Stimulated activated CD4-positive, alpha-beta T cell treated with anti-CD3 and anti-CD28 coated beads, Interleukin-12 subunit alpha, Interleukin-12 subunit beta, amount 100 ng/mL, for 48 hours (primary cell): Measurements from ENCODE around the gene WDR38.

Experiments used
- DNase-seq, 3 donors: peaks; one replicate each; pipeline ENCODE4 v3.0.0-alpha.2; 2020; ENCODE audit warnings: low read depth in 2 of 3, low spot score in 1 of 3

WDR38 gene

DNA sequence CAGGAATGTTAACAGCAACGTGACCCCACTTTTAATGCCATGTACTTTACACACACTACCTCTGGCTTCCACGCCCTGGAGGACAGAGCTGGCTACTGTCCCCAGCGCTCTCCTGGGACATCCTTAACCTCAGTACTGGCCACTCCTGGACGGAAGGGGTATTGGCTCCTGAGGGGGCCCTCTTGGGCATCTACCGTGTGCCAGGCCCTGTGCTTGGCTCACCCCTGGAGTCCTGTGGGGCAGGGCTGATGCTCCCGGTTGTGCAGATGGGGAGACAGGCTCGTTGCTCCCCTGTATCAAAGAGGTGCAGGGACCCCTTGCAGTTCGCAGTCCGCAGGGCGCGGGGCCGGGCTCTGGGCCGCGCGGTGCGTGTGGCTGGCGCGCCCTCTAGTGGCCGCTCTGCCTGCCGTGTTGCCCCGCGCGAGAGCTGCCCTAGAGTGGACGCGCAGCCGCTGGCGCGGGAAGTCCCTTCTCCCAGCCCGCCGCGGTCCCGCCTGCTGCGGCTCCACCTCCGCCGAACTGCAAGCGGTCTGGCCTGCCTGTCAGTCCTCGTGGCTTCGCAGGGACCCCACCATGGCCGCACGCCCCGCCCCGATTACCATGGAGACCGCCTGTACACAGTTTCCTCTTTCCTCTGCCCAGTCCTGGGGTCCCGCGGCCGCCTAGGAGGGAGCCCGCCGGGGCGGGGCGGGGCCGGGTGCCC is at the start of gene WDR38:
Gene WDR38, plus strand, starts transcription at position 632 of the 703 bp plus-strand sequence. CDS start 72 bp downstream, outside the sequence.
- peak; percentile 53 to 72 (median 62) for DNase-seq

DNA sequence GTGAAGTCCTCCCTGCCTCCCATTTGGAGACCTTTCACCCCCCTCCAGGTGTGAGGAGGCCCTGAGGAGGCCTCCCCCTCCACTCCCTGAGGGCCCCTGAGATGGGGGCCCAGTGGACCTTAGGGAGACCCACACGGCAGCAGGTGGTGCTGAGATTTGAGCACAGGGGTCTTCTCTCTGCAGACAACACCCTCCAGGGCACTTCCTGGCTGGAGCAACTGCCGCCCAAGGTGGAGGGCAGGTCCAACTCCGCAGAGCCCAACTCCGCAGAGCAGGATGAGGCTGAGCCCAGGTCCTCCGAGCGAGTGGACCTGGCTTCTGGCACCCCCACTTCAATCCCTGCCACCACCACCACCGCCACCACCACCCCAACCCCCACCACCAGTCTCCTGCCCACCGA is 49.3 kb upstream of the WDR38 start:
- no peak for DNase-seq

- no peak for DNase-seq
These were observed 48.1 kb upstream of the WDR38 start for GRCh38 chr9:124805186-124805585.

DNA sequence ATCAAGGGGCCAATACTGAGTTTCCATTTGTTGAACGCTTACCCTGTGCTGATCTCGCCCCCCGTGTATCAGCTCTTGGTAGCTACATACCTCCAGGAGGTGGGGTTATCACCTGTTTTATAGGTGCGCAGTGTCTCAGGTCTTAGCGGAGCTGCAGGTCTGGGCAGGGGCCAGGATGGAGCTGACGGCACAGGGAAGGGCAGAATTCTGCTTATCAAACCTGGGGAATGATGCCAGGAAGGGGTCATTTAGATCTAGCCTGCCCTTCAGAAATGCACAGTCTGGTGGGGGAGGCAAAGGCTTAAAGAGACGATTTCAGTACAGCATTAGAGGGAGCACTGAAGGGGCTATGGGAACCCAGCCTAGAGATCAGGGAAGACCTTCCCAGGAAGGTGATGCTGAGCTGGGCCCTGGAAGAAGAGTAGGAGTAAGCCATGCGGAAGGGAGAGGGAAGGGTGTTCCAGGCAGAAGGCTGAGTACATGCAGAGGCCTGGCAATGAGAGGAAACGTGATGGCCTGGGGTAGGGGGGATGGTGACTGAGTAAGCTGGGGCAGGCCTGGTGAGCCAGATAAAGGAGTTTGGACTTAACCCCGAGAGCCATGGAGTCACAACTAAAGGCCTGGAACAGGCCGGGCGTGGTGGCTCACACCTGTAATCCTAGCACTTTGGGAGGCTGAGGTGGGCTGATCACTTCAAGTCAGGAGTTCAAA is 44.9 kb upstream of the WDR38 start:
- no peak for DNase-seq

DNA sequence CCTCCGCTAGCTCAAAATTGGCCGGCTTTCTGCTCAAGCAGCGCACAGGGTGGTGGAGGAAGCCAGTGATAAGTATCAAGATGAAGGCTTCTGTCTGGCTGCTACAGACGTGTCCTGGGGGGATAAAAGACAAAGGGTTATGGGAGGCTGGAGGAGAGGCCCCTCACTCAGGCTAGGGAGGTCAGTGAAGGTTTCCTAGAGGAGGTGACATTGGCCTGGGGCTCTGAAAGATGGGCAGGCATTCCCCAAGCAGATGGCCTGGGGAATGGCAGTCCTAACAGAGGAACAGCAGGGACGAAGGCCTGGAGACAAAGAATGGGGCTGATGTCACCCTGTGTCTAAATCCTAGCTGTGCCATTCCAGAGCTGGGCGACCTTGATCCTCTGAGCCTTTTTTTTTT is 44.0 kb upstream of the WDR38 start:
- no peak for DNase-seq

DNA sequence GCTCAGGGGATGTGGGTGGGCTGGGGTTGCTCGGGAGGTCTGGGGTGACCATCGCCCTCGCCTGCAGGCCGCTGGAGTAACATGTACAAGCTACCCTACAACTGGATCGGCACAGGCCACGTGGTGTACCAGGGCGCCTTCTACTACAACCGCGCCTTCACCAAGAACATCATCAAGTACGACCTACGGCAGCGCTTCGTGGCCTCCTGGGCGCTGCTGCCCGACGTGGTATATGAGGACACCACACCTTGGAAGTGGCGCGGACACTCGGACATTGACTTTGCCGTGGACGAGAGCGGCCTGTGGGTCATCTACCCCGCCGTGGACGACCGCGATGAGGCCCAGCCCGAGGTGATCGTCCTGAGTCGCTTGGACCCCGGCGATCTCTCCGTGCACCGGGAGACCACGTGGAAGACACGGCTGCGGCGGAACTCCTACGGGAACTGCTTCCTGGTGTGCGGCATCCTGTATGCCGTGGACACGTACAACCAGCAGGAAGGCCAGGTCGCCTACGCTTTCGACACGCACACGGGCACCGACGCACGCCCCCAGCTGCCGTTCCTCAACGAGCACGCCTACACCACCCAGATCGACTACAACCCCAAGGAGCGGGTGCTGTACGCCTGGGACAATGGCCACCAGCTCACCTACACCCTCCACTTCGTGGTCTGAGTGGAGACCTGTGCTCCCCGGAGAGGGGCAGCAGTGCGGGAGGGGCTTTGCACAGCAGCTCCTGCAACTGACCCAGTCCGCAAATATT is 43.3 kb upstream of the WDR38 start:
- no peak for DNase-seq

DNA sequence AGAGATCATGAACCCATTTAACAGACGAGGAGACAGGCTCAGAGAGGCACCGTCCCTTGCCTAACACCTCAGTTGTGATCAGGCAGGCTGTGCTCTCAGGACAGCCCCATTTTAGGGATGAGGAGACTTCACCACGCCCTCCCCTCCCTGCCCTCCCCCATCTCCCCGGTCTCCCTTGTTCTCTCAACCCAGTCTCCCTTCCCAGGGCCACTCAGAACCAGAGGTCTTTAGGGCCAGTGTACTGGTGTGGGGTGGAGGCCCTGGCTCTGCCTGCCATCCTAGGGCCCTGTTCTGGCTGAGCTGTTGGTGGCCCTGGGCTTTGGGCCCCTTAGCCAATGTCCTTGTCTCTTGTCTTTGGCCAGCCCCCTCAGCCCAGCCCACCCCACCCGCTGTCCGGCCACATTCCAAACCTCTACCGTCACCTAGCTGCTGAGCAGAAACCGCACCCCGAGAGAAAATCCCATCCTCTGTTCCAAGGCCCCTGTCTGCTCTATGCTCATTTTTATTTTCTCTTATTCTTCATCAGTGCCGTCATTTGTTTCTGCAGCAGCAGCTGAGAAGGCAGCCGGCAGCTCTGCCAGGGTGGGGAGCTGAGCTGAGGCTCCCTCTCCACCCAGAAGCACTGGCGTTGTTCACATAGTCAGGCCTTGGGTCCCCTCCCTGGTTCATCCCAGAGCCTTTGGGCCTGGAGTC is 42.5 kb upstream of the WDR38 start:
- DNase-seq, result no peak

DNA sequence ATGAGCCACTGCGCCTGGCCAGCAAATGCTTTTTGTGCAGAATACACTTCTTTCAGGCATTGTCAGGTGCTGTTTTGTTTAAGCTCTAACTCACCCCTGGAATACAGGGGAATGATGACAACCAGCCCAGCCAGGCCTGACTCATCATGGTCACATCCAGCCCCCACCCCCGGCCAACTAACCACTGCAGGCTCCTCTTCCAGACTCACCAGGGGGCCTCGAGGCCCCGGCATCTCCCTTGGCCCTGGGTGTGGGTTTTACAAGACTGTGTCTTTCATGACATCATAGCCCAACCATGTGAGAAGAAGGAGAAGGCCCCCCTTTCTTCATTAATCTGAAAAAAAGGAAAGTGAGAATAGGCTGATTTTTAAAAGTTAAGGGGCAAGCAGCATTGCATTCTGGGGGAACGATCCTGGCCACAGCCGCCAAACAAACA is 40.8 kb upstream of the WDR38 start:
- DNase-seq, result no peak

DNA sequence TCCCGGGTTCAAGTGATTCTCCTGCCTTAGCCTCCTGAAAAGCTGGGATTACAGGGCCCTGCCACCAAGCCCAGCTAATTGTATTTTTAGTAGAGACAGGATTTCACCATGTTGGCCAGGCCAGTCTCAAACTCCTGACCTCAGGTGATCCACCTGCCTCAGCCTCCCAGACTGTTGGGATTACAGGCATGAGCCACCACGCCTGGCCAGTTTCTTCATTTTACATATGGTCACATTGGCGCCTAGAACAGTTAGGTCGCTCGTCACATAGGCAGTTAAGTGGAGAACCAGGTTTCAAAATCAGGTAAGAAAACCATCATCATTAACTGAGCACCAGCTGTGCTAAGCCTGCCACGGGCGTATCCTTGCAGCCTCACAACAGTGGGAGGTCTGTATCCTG is 40.2 kb upstream of the WDR38 start:
- DNase-seq, result no peak

- no peak for DNase-seq
These were observed 39.6 kb upstream of the WDR38 start for GRCh38 chr9:124813501-124814163.

- no peak for DNase-seq
These were observed 39.1 kb upstream of the WDR38 start for GRCh38 chr9:124814164-124814535.

DNA sequence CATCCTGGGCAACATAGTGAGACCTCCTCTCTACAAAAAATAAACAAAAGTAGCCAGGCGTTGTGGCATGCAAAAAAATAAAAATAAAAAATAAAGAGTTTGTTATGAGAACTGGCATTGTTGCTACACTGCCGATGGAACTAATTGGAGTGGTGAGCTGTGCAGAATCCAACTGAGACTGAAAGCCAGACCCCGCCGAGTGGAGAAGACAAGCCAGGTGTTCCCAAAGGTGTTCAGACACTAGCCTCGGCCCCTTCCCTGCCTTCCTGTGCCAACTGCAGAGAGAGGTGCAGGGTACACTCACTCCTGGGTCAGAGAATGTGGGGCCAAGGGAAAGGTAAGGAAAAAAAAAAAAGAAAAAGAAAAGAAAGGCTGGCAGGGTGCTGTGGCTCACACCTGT is 37.7 kb upstream of the WDR38 start:
- DNase-seq, result no peak

- peak in 1 of 3 donors; percentile 6 for DNase-seq
These were observed 34.6 kb upstream of the WDR38 start for GRCh38 chr9:124818431-124819281.

DNA sequence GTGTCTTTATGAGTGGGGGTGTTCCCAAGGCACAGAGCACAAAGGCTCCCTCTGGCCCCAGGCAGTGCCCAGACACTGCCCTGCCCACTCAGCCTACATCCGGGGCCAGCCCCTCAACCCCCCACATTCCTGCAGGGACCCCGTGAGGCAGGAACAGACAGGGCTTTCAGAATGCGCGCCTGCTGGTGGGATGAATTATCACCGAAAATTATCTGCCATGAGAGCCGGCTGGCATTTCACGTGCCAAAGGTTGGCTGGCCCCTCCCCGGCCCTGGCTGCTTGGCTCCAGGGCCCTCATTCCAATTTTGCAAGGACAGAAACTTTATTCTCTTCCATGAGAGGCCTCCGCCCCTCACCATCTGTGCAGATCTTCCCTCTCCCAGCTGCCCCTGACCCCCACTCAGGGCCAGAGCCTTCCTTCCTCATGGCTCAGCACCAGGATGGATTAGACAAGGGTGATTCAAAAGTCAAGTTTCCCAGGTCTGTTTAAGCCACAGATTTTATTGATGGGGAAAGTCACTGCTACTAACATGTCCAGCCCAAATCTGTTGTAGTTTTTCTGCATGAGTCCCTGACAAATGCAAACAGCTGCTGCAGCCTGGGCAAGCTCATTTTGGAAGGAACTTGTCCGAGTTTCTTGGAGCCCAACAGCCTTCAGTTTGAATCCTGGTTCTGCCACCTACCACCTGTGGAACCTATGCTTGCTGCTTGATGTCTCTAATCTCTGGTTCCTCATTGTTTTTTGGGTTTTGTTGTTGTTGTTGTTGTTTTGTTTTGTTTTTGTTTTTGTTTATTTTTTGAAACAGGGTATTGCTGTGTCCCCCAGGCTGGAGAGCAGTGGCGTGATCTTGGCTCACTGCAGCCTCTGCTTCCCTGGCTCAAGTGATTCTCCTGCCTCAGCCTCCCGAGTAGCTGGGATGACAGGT is 32.3 kb upstream of the WDR38 start:
- DNase-seq, result no peak

- no peak for DNase-seq
These were observed 24.5 kb upstream of the WDR38 start for GRCh38 chr9:124828489-124829333.

DNA sequence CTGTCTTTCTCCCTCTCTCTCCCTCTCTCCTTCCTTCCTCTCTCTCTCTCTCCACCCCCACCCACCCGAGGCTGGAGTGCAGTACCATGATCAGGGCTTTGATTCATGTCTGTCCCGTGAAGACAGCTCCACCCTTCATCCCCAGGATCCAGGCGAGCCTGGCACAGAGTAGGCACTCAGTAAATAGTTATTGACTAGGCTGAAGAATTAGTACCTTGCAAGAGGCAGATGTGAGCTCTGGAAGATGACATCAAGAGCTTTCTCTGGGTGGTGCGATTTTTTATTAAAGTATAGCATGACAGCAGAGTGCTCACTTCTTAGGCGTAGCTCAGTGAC is 24.0 kb upstream of the WDR38 start:
- DNase-seq, result no peak

DNA sequence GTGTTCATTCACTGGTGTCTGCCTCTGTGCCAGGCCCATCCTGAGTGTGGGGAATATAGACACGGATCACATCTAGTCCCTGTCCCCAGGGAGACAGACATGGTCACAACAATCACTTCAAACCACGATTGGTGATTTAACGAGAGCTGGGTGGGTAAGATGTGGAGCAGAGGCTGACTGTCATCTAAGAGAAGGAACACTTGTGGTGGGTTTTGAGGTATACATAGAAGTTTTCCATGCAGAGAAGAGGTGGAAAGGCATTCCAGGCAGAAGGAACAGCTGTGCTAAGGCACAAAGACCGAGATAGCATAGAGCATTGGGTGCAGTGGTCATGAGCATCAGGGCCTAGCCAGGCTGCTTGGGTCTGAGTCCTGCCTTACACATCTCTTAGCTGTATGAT is 22.7 kb upstream of the WDR38 start:
- no peak for DNase-seq
